Stomach (tissue), 9 donors: ENCODE data around the gene ELOA. TPM values are rescaled to one million over a fixed set of nuclear protein-coding genes. Genes with fewer than 3 reads are reported as not detected.
"Not testable (repeated sequence)": the region's sequence is repeated elsewhere in the genome, so short reads cannot be mapped to it uniquely, and the experiment has no call there.

Source experiments
- DNase-seq, 2 donors: peaks; one replicate each; pipeline versions ENCODE4 v3.0.0 to v3.0.0-alpha.2; 2013 to 2019
- H3K27ac ChIP-seq, 5 donors: fragments of 200-600 bp in 4 of 5; sonication (generic) in 4 of 5; one replicate each; pipeline ENCODE4 v1.5.1; 2013 to 2019; ENCODE audit warnings: mild to moderate bottlenecking in 1 of 5, moderate library complexity in 1 of 5
- H3K27me3 ChIP-seq, 3 donors: fragments of 200-600 bp; sonication (generic); one replicate each; pipeline ENCODE4 v1.5.1; 2017 to 2019; ENCODE audit warnings: mixed run types in 1 of 3
- H3K36me3 ChIP-seq, 4 donors: fragments of 200-600 bp; sonication (generic); 1 replicate in 3 of 4; 2 replicates in 1 of 4; pipeline ENCODE4 v1.5.1; 2016 to 2019
- H3K4me1 ChIP-seq, 4 donors: fragments of 200-600 bp; sonication (generic); one replicate each; pipeline ENCODE4 v1.5.1; 2016 to 2019
- H3K4me3 ChIP-seq, 4 donors: fragments of 200-600 bp; sonication (generic) in 3 of 4; one replicate each; pipeline ENCODE4 v1.5.1; 2016 to 2019; ENCODE audit warnings: mild to moderate bottlenecking in 1 of 4
- H3K9me3 ChIP-seq, 4 donors: fragments of 200-600 bp; sonication (generic); one replicate each; pipeline ENCODE4 v1.5.1; 2016 to 2019
- CTCF ChIP-seq, 7 experiments: fragments of 450-650 bp in 4 of 7; fragments of 200-600 bp in 3 of 7; sonication (generic) in 3 of 7; IDR thresholded peaks; one replicate each; pipeline ENCODE4 v1.5.1; 2016 to 2019; ENCODE audit warnings: antibody characterized with exemption in 7 of 7, control low read depth in 2 of 7, mild to moderate bottlenecking in 1 of 7
- EP300 ChIP-seq: sonication (generic); formaldehyde crosslinking; IDR thresholded peaks from one replicate; pipeline ENCODE4 v1.6.1; 2017; ENCODE audit warnings: antibody characterized with exemption
- POLR2A ChIP-seq, 4 donors: fragments of 450-650 bp; IDR thresholded peaks; one replicate each; pipeline ENCODE4 v1.6.1; 2016; ENCODE audit warnings: antibody characterized with exemption in 4 of 4, control low read depth in 2 of 4, mild to moderate bottlenecking in 1 of 4, moderate library complexity in 1 of 4
- POLR2AphosphoS5 ChIP-seq, 3 donors: sonication (generic); formaldehyde crosslinking; IDR thresholded peaks; one replicate each; pipeline ENCODE4 v1.6.1; 2016; ENCODE audit warnings: antibody characterized with exemption in 3 of 3
- WGBS, 5 donors: extraction: QIAGEN DNeasy Blood & Tissue Kit in 3 of 5; methylation state at CpG; one replicate each; pipeline versions ENCODE4 v1.1.5 to v1.1.7; 2013 to 2018; 5-methylcytosine and 5-hydroxymethylcytosine counted together
- intact Hi-C: fragments of 100-400 bp; cut with DNase I; formaldehyde crosslinking; loops from one replicate; pipeline ENCODE4 v1.15.1; 2023; ENCODE audit warnings: low total_unique reads
- polyA plus RNA-seq, 3 donors: library from polyadenylated mRNA; stranded (reverse); fragments of 200-250 nt; gene quantifications; one replicate each; pipeline ENCODE4 v1.2.3, GENCODE V29; 2013
- total RNA-seq, 5 donors: library from RNA; depleted of rRNA; stranded (reverse); fragments of >200 nt; gene quantifications; one replicate each; pipeline versions ENCODE4 v1.1.0 to v1.2.3, GENCODE V29; 2014 to 2016
- donor health status: healthy with polysubstance abuse.
- donor health status: Bipolar disorder and iron deficiency.
- donor health status: healthy.

Gene ELOA
- total and polyA plus RNA-seq, 8 donors: 7.2 to 54.0 (median 26.0) TPM

GRCh38 chr1:23727362-23727811, 15.9 kb upstream of the ELOA start:
- TF ChIP-seq POLR2AphosphoS5 (IDR thresholded peaks at IDR 0.05) (peak in 2 of 3 donors; percentile 12 to 77), CTCF (IDR thresholded peaks at IDR 0.05) (no peak)
- 23 to 42% (median 27%) methylated on average over 9 of the region's 9 CpGs for WGBS, 5 donors
- Histone ChIP-seq H3K36me3 (no peaks in the 10 kb centered on the region), H3K27ac (peak overlapping the region; percentile 75 to 85 (median 83)), H3K27me3 (no peaks in the 10 kb centered on the region), H3K4me3 (peak overlapping the region in 1 of 4 donors; percentile 5), H3K9me3 (no peaks in the 10 kb centered on the region), H3K4me1 (peaks cover 20 to 43% (median 39%) of the 10 kb centered on the region in 4 donors)
- intact Hi-C loops: no loop called here
- DNase-seq: peak; percentile 81 to 85

- no peak overlapping the region for H3K4me3 ChIP-seq
- 91 to 99% (median 96%) methylated on average over 10 of the region's 10 CpGs for WGBS, 5 donors
- H3K4me1 ChIP-seq: peaks cover 6 to 39% (median 26%) of the 10 kb centered on the region in 4 donors
- no peak for TF ChIP-seq POLR2AphosphoS5 (IDR thresholded peaks at IDR 0.05)
- TF ChIP-seq EP300: no peak
- no peak for TF ChIP-seq POLR2A (IDR thresholded peaks at IDR 0.05)
- no peak for TF ChIP-seq CTCF (IDR thresholded peaks at IDR 0.05)
- intact Hi-C loops: no loop called here
- DNase-seq: no peak
- no peaks in the 10 kb centered on the region for H3K27me3 ChIP-seq
- no peaks in the 10 kb centered on the region for H3K9me3 ChIP-seq
- H3K27ac ChIP-seq: no peak overlapping the region
- H3K36me3 ChIP-seq: no peaks in the 10 kb centered on the region
Observed at GRCh38 chr1:23732363-23733224, 10.7 kb upstream of the ELOA start.

- H3K27ac ChIP-seq, DNase-seq: not testable (repeated sequence)
- WGBS, 5 donors: 93 to 99% (median 97%) methylated on average over 5 of the region's 5 CpGs
Observed at GRCh38 chr1:23733281-23733680, 10.0 kb upstream of the ELOA start.

GRCh38 chr1:23736437-23737134, 6.7 kb upstream of the ELOA start:
- intact Hi-C loops: no loop called here
- Histone ChIP-seq H3K27me3 (no peaks in the 10 kb centered on the region), H3K4me3 (no peak overlapping the region), H3K9me3 (no peaks in the 10 kb centered on the region), H3K27ac (no peak overlapping the region), H3K4me1 (peaks cover 0 to 16% (median 3%) of the 10 kb centered on the region in 4 donors), H3K36me3 (no peaks in the 10 kb centered on the region)
- no peak for DNase-seq
- no peak for TF ChIP-seq CTCF (IDR thresholded peaks at IDR 0.05)
- no peak for TF ChIP-seq POLR2AphosphoS5 (IDR thresholded peaks at IDR 0.05)
- TF ChIP-seq POLR2A (IDR thresholded peaks at IDR 0.05): no peak
- TF ChIP-seq EP300: no peak
- 88 to 95% (median 91%) methylated on average over 7 of the region's 7 CpGs for WGBS, 5 donors

More at GRCh38 chr1:23733281-23733680, 10.0 kb upstream of the ELOA start:
- H3K9me3 ChIP-seq, H3K27me3 ChIP-seq, intact Hi-C loops, H3K36me3 ChIP-seq, H3K4me3 ChIP-seq: not testable (repeated sequence)
- peaks cover 5 to 32% (median 19%) of the 10 kb centered on the region in 4 donors for H3K4me1 ChIP-seq
